Caco-2 (cell line): ENCODE data around the gene CLDN6. TPM values are rescaled to one million over a fixed set of nuclear protein-coding genes. Genes with fewer than 3 reads are reported as not detected.

Source experiments
- BruUV-seq: library from RNA; stranded (reverse); fragments of 400-500 nt; replicated peaks from 2 replicates; lab custom pipeline; 2021; lab: Mats Ljungman, UMichigan
- CTCF ChIA-PET: fragments of 300-600 bp; sonication (Branson Sonifier 250); formaldehyde crosslinking; loops from one replicate; lab custom pipeline; 2022; ENCODE audit warnings: antibody characterized with exemption; lab: Charles Lee
- POLR2A ChIA-PET: fragments of 300-600 bp; sonication (Branson Sonifier 250); formaldehyde crosslinking; loops from one replicate; lab custom pipeline; 2022; ENCODE audit warnings: antibody characterized with exemption; lab: Charles Lee
- DNase-seq, 2 experiments: peaks; one replicate each; pipeline versions ENCODE4 v3.0.0 to v3.0.0-alpha.2; 2020 to 2022
- H3K27me3 ChIP-seq: replicated peaks from 2 replicates; pipeline ENCODE4 v1.6.0; 2011; ENCODE audit warnings: low read length; ENCODE audit not compliant: control insufficient read depth, insufficient read depth
- H3K36me3 ChIP-seq: 2 replicates; pipeline ENCODE4 v1.5.1; 2011; ENCODE audit warnings: low read length; ENCODE audit not compliant: control insufficient read depth, insufficient read depth
- H3K4me1 ChIP-seq: fragments of 250-450 bp; sonication (Bioruptor Pico); 2 replicates; pipeline ENCODE4 v1.5.1; 2020; ENCODE audit warnings: mild to moderate bottlenecking
- H3K4me3 ChIP-seq: 2 replicates; pipeline ENCODE4 v1.5.1; 2011; ENCODE audit warnings: low read depth, mild to moderate bottlenecking, control low read depth, low read length
- H3K9me3 ChIP-seq: fragments of 250-450 bp; sonication (Bioruptor Pico); 2 replicates; pipeline ENCODE4 v1.5.1; 2020; ENCODE audit warnings: mild to moderate bottlenecking, moderate library complexity
- H3K27ac Mint-ChIP-seq: one replicate; pipeline ENCODE4 v1.8.0; 2022; ENCODE audit warnings: mixed read lengths; ENCODE audit not compliant: unreplicated experiment
- H3K27me3 Mint-ChIP-seq: one replicate; pipeline ENCODE4 v1.8.0; 2022; ENCODE audit warnings: mixed read lengths; ENCODE audit not compliant: insufficient read depth, unreplicated experiment
- H3K36me3 Mint-ChIP-seq: one replicate; pipeline ENCODE4 v1.8.0; 2022; ENCODE audit warnings: mild to moderate bottlenecking, mixed read lengths; ENCODE audit not compliant: insufficient read depth, unreplicated experiment
- H3K4me1 Mint-ChIP-seq: one replicate; pipeline ENCODE4 v1.8.0; 2022; ENCODE audit warnings: low read depth, mixed read lengths; ENCODE audit not compliant: unreplicated experiment
- H3K4me3 Mint-ChIP-seq: one replicate; pipeline ENCODE4 v1.8.0; 2022; ENCODE audit warnings: mild to moderate bottlenecking, moderate library complexity, mixed read lengths; ENCODE audit not compliant: unreplicated experiment
- H3K9me3 Mint-ChIP-seq: one replicate; pipeline ENCODE4 v1.8.0; 2022; ENCODE audit warnings: mixed read lengths; ENCODE audit not compliant: unreplicated experiment
- CTCF ChIP-seq, 2 experiments: fragments of 200-600 bp in 1 of 2; IDR thresholded peaks; 1 replicate in 1 of 2; 2 replicates in 1 of 2; pipeline versions ENCODE4 v1.5.1 to v1.8.0; 2011 to 2022; ENCODE audit warnings: antibody characterized with exemption in 1 of 2, control low read depth in 1 of 2, inconsistent platforms in 1 of 2, low read depth in 1 of 2, low read length in 1 of 2, mild to moderate bottlenecking in 1 of 2, moderate library complexity in 1 of 2; ENCODE audit not compliant: insufficient read depth in 1 of 2, severe bottlenecking in 1 of 2, unreplicated experiment in 1 of 2
- intact Hi-C: fragments of 100-400 bp; cut with micrococcal nuclease; formaldehyde crosslinking; loops from one replicate; pipeline ENCODE4 v1.10.0; 2022; ENCODE audit not compliant: unreplicated experiment
- total RNA-seq: library from RNA; stranded (reverse); gene quantifications from 2 replicates; pipeline ENCODE4 v1.2.3, GENCODE V29; 2022

Gene CLDN6
- total RNA-seq, 1 experiment from 2014 or later = 9.0 TPM

GRCh38 chr16:3051494-3051893, 33.5 kb upstream of the CLDN6 start:
- ChIA-PET CTCF (no interaction called here), POLR2A (no interaction called here)
- H3K4me3 ChIP-seq = no peak overlapping the region
- no peaks in the 10 kb centered on the region for H3K9me3 ChIP-seq
- Mint-ChIP-seq H3K4me3 (no peak overlapping the region), H3K27ac (no peak overlapping the region), H3K4me1 (no peaks in the 10 kb centered on the region), H3K9me3 (no peaks in the 10 kb centered on the region), H3K36me3 (no peaks in the 10 kb centered on the region), H3K27me3 (no peaks in the 10 kb centered on the region)
- intact Hi-C loops = no loop called here
- DNase-seq = no peak
- no peaks in the 10 kb centered on the region for H3K36me3 ChIP-seq
- BruUV-seq = no TSS peak
- no peak for TF ChIP-seq CTCF (IDR thresholded peaks at IDR 0.05; ENCODE audit: insufficient read depth in 1 of 2, low read depth in 1 of 2, low read length in 1 of 2, severe bottlenecking in 1 of 2, unreplicated experiment in 1 of 2)
- H3K4me1 ChIP-seq = no peaks in the 10 kb centered on the region
- no peaks in the 10 kb centered on the region for H3K27me3 ChIP-seq

GRCh38 chr16:3051009-3051408, 33.0 kb upstream of the CLDN6 start:
- ChIA-PET CTCF (no interaction called here), POLR2A (no interaction called here)
- no peaks in the 10 kb centered on the region for H3K27me3 ChIP-seq
- no peak overlapping the region for H3K4me3 ChIP-seq
- intact Hi-C loops = no loop called here
- Mint-ChIP-seq H3K36me3 (no peaks in the 10 kb centered on the region), H3K4me1 (no peaks in the 10 kb centered on the region), H3K27ac (no peak overlapping the region), H3K4me3 (no peak overlapping the region), H3K27me3 (no peaks in the 10 kb centered on the region), H3K9me3 (no peaks in the 10 kb centered on the region)
- no peak for DNase-seq
- no peak for TF ChIP-seq CTCF (IDR thresholded peaks at IDR 0.05; ENCODE audit: insufficient read depth in 1 of 2, low read depth in 1 of 2, low read length in 1 of 2, severe bottlenecking in 1 of 2, unreplicated experiment in 1 of 2)
- H3K4me1 ChIP-seq = no peaks in the 10 kb centered on the region
- no TSS peak for BruUV-seq
- H3K36me3 ChIP-seq = no peaks in the 10 kb centered on the region
- no peaks in the 10 kb centered on the region for H3K9me3 ChIP-seq

- H3K36me3 Mint-ChIP-seq = no peaks in the 10 kb centered on the region
- CTCF ChIA-PET = no interaction called here
- H3K9me3 Mint-ChIP-seq = no peaks in the 10 kb centered on the region
- POLR2A ChIA-PET = no interaction called here
- BruUV-seq = no TSS peak
- Histone ChIP-seq H3K9me3 (no peaks in the 10 kb centered on the region), H3K4me3 (no peak overlapping the region), H3K27me3 (no peaks in the 10 kb centered on the region), H3K4me1 (no peaks in the 10 kb centered on the region), H3K36me3 (no peaks in the 10 kb centered on the region)
- no peak for DNase-seq
- TF ChIP-seq CTCF (IDR thresholded peaks at IDR 0.05; ENCODE audit: insufficient read depth in 1 of 2, low read depth in 1 of 2, low read length in 1 of 2, severe bottlenecking in 1 of 2, unreplicated experiment in 1 of 2) = no peak
- no peaks in the 10 kb centered on the region for H3K27me3 Mint-ChIP-seq
- no peak overlapping the region for H3K27ac Mint-ChIP-seq
- intact Hi-C loops = no loop called here
- no peaks in the 10 kb centered on the region for H3K4me1 Mint-ChIP-seq
- H3K4me3 Mint-ChIP-seq = no peak overlapping the region
Observed at GRCh38 chr16:3050487-3050886, 32.5 kb upstream of the CLDN6 start.
